ENCODE results near the gene ULBP2.

GRCh38 chr6:149967591-149967990 is 25.8 kb downstream of the ULBP2 start:
- TF ChIP-seq CTCF (IDR thresholded peaks at IDR 0.05) = no peak
- no peak for TF ChIP-seq EP300 (IDR thresholded peaks at IDR 0.05)
- no peak for TF ChIP-seq POLR2AphosphoS5 (IDR thresholded peaks at IDR 0.05)

Data from gastroesophageal sphincter (tissue), 3 donors.